ENCODE results near the gene GAS2L1. TPM values are rescaled to one million over a fixed set of nuclear protein-coding genes. Genes with fewer than 3 reads are reported as not detected.

Gene GAS2L1
- polyA plus RNA-seq, 1 donor, result 9.6 TPM

DNA sequence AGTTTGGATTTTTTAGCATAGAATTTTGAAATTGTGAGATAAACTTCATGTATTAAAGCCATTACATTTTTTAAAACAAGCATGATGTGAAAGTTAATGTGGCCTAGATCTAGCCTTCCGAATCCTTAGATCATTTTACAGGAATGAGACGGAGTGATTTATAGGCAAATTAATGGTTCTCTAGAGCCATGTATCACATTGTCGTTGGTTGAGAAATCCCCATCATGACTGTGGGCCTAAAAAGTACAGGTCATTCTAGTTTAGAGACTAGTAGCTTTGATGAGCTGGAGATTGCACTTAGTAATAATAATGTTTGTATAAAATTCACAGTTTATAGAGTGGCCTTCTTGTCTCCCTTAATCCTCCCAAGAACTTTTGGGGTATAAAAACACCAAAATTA is 31.3 kb upstream of the GAS2L1 start:
- no peak for DNase-seq (ENCODE audit: low read depth)

DNA sequence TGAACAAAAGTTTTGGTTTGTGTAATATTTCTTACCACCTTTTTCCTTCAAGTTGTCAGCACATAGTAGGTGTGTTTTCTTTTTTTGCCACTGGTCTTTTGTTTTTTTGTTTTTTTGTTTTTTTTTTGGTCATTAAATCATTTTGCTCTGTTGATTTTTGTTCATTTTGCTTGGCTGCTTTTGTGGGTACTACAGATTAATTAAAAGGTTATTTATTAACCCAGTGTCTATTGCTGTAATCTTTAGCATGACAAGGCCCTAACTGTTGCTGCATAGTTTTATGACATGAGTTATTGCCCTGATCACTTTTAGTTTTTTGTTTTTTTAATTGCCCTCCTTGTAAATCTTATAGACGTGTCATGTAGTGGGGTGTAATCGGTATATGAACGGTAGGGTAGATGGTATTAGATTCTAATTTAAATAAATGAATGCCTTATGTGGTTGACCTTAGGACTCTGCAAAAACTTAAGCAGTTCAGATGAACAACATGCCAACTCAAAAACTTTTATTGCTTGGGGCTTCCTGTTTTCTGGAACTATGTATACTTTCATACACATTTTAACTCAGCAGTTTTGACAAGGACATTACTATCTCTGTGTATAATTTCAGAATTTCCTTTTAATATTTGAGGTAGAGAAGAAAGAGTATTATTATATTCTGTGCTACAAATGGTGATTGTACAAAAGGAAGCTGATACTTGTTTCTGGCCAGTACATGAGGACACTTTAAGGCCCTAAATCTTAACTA is 30.5 kb upstream of the GAS2L1 start:
- no peak for DNase-seq (ENCODE audit: low read depth)

DNA sequence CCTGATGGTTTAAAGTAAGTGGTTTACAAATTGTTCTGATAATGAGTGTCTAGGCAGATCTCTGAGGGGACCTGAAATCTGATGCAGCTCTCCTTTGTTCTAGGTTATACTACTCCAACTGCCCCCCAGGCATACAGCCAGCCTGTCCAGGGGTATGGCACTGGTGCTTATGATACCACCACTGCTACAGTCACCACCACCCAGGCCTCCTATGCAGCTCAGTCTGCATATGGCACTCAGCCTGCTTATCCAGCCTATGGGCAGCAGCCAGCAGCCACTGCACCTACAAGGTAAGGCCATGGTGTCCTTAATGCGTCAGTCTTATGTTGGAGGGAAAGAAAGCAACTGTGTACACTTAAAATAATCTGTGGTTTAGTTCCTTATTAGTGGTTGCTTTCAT is 28.5 kb upstream of the GAS2L1 start:
- DNase-seq (ENCODE audit: low read depth), result no peak

DNA sequence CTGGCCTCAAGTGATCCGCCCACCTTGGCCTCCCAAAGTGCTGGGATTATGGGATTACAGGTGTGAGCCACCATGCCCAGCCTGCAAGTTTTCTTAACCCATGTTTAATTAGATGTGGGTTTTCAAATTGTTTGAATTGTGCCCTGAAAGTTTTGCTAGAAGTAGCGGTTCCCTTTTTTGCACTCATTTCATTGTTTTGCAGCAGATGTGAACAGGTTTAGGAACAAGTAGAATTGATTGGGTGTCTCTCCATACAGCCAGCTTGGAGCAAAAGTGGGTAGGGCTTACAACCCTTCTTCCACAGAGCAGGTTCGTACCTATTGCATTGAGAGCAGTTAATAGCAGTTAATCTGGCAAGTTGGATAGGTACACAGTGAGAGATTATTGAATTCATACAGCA is 22.3 kb upstream of the GAS2L1 start:
- no peak for DNase-seq (ENCODE audit: low read depth)

DNA sequence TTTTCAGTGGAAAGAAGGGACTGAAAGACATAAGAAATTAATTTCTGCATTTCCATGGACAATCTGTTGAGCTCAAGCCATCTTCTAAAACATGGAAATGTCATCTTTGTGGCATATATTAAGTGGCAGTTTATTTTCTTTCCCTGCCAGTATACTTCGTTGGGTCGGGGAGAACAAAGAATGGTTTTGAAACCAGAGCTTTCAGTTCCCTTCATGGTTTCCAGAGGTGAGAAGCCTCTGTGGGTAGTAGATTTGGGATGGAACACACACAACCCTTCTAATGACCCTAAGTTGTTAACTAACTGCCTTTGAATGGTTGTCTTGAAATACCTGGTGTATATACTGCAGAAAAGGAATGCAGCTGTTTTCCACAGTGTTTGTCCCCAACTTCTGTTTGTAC is 17.6 kb upstream of the GAS2L1 start:
- DNase-seq (ENCODE audit: low read depth), result no peak

DNA sequence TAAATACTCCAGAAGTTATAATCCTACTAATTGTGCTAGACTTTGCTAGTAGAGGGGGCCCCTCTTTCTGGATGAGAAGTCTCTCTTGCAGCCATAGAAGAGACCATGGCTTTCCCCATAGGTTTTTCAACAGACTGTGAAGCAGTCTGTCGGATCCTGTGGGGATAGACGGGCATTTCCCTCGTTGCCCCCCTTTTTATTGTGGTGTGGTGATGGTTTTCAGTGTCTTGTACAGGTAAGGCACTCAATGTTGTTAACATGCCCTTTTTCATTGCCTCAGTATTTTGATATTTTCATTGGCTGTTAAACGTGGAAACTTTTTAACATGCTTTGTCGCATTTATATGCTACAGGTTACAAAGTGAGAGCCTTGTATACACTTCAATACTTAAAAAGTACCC is 16.4 kb upstream of the GAS2L1 start:
- DNase-seq (ENCODE audit: low read depth), result no peak

DNA sequence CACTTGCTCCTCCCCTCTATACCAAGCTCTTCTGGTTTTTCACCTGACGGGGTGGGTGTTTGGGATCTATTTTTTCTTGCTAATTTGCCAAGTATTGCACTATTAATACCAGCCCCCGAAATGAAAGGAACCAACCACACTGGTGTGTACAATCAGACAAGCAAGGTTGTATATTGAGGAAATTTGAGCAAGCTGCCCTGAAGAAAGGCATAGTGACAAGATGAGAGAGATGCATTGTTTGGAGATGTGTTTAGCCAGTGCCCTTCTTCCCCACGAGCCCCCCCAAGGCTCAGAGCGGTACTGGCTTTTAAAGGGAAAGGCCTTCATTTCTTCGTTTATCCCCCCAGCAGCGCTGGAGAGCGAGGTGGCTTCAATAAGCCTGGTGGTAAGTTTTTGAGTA is 15.2 kb upstream of the GAS2L1 start:
- DNase-seq (ENCODE audit: low read depth), result no peak

DNA sequence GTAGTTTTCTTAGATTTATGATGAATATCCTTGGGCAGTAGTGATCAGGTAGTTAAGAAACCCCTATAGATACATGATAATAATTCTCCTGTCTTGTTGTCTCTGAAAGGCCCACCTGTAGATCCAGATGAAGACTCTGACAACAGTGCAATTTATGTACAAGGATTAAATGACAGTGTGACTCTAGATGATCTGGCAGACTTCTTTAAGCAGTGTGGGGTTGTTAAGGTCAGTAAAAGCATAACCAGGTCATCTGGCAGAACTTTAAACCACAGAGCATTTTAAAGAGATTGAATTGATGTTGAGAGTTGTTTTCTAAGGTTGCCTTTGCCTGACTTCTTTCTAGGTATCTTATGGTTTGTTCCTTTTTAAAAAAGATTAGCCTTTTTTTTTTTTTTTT is 14.1 kb upstream of the GAS2L1 start:
- no peak for DNase-seq (ENCODE audit: low read depth)

DNA sequence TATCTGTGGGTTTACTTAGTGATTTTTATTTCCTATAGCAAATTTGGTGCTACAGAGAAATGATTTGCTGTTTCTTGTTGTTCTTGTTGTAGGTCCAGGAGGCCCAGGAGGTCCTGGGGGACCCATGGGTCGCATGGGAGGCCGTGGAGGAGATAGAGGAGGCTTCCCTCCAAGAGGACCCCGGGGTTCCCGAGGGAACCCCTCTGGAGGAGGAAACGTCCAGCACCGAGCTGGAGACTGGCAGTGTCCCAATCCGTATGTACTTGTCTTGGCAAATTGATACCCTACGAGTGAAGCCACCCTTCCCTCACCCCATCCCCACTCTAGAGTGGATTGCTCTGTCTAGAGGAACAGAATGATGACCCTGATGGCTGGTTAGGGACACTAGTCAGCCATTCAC is 7.8 kb upstream of the GAS2L1 start:
- DNase-seq (ENCODE audit: low read depth), result no peak

DNA sequence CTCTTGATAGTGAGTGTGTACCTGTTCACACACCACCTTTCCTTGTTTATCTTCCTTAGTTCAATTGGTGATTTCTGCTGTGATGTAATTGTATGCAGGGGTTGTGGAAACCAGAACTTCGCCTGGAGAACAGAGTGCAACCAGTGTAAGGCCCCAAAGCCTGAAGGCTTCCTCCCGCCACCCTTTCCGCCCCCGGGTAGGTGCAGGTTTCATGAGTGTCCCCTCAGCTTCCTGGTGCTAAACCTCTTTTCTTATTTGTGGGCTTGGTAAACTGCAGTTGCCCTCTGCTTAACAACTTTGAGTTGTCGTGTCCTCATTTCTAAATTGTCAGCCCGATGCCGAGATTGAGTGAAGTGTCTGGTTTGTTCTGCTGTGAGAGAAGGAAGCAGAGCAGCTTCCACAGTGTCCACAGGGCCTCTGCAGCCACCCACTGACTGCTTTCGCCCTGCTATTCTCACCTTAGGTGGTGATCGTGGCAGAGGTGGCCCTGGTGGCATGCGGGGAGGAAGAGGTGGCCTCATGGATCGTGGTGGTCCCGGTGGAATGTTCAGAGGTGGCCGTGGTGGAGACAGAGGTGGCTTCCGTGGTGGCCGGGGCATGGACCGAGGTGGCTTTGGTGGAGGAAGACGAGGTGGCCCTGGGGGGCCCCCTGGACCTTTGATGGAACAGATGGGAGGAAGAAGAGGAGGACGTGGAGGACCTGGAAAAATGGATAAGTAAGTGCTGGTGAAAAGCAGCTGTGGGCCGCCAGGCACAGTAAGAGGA is 7.1 kb upstream of the GAS2L1 start:
- no peak for DNase-seq (ENCODE audit: low read depth)

DNA sequence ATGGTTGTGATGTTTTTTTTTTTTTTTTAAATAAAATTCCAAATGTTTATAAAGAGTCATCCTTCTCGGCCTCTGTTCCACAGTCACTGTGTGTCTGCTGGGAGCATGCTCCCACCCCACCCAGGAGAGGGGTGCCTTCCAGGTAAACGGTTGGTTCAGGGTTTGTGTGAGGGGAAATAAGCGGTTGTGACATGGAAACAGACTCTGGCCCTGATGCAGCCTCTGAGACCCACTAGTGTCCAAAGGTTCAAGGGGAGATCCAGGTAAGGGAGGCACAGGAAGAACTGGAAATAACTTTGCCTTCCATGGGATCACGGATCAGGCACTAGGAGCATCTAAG is 6.0 kb upstream of the GAS2L1 start:
- DNase-seq (ENCODE audit: low read depth), result no peak

DNA sequence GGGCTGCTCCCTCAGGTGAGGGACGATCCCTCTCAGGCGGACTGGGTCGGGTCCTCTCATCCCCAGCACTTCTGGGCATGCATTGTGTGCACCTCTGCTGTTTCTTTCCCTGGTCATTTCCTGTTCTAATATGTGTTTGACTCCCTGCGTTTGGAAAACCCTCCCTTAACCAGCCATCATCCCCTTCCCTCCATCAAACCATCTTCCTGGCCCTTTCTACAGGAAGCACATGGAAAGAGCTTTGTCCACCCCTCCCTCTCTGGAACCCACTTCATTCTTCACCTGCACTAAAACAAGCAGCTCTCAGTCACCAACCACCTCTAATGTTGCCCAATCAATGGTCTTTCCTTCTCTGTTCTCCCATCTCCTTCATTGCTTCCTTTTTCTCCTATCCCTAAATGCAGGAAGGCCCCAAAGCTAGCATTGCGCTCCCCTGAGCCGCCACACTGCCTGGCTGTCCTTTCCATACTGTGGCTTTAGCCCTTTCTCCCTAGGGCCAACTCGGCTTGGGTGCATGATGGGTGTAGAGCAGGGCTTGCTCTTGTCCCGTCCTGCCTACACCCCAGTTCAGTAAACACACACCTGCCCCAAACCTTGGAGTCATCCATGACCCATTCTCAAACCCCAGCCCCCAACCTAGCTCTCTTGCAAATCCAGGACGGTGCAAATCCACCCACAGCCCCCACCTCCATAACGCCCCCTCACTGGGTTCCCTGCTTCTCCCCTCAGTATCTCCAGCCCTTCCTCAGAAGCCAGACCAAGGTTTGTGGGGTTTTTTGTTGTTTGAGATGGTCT is 5.4 kb upstream of the GAS2L1 start:
- DNase-seq (ENCODE audit: low read depth), result no peak

DNA sequence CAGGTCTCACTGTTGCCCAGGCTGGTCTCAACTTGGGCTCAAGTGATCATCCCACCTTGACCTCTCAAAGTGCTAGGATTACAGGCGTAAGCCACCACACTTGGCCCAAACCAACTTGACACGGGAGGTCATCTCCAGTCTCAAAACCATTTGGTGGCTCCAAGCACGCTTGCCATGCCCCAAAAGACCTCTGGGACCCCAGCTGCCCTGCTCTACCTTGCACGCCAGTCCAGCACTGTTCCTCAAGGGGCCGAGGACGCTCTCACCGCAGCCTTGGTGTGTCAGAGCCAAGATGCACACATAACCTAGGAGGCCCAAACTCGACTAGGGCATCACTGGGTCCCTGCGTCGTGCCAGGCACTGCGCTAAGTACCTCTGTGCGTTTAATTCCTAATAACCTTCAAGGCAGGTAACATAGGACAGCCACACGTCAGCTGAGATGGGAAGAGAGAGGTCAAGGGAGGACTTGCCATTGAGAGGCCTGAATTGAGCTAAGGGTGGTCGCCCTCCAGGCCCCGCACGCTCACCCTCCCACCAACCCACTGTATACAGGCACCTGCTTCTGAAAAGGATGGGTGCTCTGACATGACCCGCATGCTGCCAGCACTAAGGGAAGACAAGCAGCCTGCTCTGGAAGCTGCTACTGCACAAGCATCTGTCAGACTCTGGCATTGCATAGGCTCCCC is 4.6 kb upstream of the GAS2L1 start:
- no peak for DNase-seq (ENCODE audit: low read depth)

DNA sequence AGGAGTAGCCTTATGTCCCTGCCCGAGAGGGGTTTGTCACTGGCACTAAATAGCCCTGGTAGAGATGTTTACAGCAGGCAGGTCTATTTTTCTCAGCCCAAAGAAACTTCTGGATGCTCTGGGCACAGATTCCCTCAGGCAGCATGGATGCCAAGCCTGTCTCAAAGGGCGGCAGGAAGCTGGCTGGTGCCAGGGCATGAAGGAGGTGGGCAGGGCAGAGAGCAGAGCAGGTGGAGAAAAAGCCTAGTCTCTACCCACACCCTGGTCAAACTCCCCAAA is 4.1 kb upstream of the GAS2L1 start:
- DNase-seq (ENCODE audit: low read depth), result no peak

DNA sequence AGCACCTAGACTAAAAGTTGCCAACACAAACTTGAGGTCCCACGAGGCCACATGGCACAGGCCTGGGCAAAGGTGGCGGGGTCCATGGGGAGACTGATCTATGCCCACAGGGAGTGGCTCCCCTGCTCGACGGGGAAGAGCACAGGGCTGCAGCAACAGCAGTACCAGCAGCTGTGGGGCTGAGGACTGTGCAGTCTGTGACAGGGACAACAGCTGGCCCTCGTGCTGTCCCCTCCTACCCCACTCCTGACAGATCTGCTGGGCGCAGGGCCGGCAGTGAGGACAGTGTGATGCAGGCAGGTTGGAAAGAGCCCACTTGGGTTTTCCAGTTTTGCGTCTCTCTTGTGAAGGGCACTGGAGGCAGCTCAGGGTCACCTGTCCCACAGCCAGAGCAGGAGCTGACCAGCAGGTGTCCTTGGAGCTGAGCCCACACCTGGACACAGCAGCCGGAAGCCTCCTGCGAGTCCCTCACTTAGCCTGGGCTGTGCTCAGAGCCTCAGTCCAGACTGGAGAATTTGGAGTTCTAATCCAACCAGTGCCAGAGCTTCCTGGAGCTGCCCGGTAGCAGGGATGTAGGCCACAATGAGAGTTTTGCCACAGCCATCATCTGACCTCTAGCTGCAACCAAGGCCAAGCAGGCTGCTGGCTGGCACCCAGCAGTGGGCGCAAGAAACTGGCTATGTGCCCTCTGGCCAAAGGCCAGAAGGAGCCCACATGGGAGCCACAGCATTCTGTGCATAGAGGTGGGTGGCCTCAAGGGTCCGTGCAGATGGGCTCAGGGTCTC is 3.6 kb upstream of the GAS2L1 start:
- DNase-seq (ENCODE audit: low read depth), result no peak

DNA sequence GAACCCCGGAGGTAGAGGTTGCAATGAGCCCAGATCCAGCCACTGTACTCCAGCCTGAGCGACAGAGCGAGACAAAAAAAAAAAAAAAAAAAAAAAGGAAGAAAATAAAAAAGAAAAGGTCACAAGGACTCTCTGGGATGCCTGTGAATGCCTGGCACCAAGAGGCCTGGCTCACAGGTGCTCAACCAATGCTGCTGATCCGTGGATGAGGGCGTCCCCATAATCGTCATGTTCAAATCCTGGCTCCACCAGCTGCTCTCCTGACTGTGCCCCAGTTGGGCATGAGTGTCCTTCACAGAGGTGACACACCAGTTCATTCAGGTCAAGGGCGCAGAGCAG is 645 bp upstream of the GAS2L1 start:
- DNase-seq (ENCODE audit: low read depth), result no peak

DNA sequence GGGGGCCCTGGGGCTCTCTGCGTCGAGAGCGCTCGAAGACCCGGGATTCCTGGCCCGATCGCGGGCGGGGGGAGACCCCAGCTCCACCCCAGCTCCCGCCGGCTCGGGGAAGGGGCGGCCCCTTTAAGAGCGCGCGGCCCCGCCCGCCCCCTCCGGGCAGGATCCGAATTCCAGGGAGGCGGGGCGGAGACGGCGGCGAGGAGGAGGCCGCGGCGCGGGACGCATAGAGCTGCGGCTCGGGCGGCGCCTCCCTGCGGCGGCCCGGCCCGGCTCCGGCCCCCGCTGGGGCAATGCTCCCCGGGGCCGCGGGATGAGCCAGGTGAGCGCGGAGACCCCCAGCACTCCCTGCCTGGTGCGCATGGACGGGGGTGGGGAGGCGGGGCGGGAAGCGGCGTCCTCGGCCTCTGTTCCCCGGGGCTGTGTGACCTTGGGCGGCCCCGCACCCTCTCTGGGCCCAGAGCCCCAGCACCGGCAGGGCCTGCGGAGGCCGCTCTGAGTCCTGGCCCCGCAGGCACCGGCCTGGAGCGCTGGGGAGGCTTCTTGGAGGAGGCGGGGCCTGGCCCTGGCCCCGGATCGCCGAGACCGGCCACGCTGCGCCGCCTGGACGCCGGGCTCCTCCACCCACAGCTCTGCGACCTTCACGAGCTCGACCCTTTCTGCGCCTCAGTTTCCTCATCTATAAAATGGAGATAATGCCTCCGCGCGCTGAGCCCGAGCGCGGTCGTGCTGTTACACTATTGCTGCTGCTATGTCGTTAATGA is 565 bp downstream of the GAS2L1 start:
- no peak for DNase-seq (ENCODE audit: low read depth)

DNA sequence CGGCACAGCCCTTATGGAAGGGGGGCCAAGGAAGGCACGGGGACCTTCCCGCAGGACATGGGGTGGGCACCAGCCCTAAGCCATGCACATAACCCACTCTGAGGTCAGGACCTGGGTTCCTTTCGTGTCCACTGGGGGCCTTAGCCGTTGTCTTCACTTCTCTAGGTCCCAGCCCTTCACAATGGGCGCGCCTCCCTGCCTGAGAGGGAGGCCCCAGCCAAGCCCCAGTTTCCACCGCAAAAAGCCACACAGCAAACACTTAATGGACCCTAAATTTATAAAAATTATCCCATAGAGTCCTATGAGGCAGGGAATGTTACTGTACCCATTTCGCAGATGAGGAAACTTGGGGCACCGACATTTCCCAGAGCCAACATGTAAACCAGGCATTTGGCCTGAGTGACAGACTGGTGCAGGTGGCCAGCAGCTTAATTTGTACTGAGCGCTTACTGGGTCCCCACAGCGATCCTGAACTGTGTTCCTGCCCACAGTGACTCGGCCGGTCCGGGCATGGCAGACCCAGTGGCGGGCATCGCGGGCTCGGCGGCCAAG is 1.2 kb downstream of the GAS2L1 start:
- no peak for DNase-seq (ENCODE audit: low read depth)

DNA sequence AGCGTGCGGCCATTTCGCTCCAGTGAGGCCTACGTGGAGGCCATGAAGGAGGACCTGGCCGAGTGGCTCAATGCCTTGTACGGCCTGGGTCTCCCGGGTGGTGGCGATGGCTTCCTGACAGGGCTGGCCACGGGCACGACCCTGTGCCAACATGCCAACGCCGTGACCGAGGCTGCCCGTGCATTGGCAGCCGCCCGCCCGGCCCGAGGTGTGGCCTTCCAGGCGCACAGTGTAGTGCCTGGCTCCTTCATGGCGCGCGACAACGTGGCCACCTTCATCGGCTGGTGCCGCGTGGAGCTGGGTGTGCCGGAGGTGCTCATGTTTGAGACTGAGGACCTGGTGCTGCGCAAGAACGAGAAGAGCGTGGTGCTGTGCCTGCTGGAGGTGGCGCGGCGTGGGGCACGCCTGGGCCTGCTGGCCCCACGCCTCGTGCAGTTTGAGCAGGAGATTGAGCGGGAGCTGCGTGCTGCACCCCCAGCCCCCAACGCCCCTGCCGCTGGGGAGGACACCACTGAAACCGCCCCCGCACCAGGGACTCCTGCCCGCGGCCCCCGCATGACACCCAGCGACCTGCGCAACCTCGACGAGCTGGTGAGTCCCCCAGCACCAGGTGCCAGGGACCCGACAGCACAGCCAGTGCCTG is 1.8 kb downstream of the GAS2L1 start:
- DNase-seq (ENCODE audit: low read depth), result no peak

DNA sequence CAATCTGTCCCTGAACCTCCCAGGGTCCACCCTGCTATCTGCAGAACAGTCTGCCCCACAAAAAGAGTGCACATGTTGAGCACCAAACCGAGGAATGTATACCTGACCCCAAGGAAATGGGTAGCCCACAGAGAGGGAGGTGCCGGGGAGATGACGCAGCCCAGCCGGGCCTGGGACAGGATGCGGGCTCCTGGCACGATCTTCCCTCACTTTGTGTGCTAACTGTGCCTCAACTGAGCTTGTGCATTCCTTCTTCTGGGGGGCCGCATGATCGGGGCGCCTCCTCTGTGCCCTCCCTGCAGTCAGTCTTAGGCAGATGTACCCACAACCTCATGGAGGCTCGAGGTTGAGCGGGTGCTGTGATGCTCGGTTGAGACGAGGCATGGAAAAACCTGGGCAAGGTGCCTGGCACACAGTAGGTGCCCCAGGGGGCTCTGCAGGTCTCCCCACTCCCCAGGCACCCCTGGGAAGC is 2.4 kb downstream of the GAS2L1 start:
- DNase-seq (ENCODE audit: low read depth), result no peak
